Endothelial cell of umbilical vein (primary cell): ENCODE data around the gene CNPPD1.

Source experiments
- EZH2 ChIP-seq: IDR thresholded peaks from 2 replicates; pipeline ENCODE4 v1.6.1; 2012; ENCODE audit warnings: borderline replicate concordance, low read depth, mild to moderate bottlenecking, moderate library complexity, low read length, inconsistent platforms; ENCODE audit not compliant: severe bottlenecking
- FOS ChIP-seq: IDR thresholded peaks from 2 replicates; pipeline ENCODE4 v1.6.1; 2011; ENCODE audit warnings: mild to moderate bottlenecking, low read length, moderate library complexity, borderline replicate concordance; ENCODE audit not compliant: insufficient read depth
- JUN ChIP-seq: IDR thresholded peaks from 2 replicates; pipeline ENCODE4 v1.6.1; 2011; ENCODE audit warnings: borderline replicate concordance, low read depth; ENCODE audit not compliant: insufficient read length, insufficient read depth
- POLR2A ChIP-seq: IDR thresholded peaks from 2 replicates; pipeline ENCODE4 v1.6.1; 2012; ENCODE audit warnings: low read depth, mild to moderate bottlenecking, control low read depth, low read length
- POLR2AphosphoS5 ChIP-seq: IDR thresholded peaks from 2 replicates; pipeline ENCODE4 v1.6.1; 2012; ENCODE audit warnings: low read depth, mild to moderate bottlenecking, control low read depth, low read length, moderate library complexity; ENCODE audit not compliant: insufficient read depth
- TF ChIP-seq, protein P1 (sequence below), 2 donors: IDR thresholded peaks; 1 replicate in 1 of 2; 2 replicates in 1 of 2; pipeline ENCODE4 v1.5.1; 2011; ENCODE audit warnings: low read length in 2 of 2, mild to moderate bottlenecking in 2 of 2, moderate library complexity in 2 of 2, control low read depth in 1 of 2, inconsistent platforms in 1 of 2, low read depth in 1 of 2; ENCODE audit not compliant: insufficient read depth in 1 of 2; ENCODE audit errors: extremely low read depth in 1 of 2
- TF ChIP-seq, protein P2 (sequence below): IDR thresholded peaks from 2 replicates; pipeline ENCODE4 v1.6.1; 2011; ENCODE audit not compliant: insufficient read depth, insufficient read length

DNA sequence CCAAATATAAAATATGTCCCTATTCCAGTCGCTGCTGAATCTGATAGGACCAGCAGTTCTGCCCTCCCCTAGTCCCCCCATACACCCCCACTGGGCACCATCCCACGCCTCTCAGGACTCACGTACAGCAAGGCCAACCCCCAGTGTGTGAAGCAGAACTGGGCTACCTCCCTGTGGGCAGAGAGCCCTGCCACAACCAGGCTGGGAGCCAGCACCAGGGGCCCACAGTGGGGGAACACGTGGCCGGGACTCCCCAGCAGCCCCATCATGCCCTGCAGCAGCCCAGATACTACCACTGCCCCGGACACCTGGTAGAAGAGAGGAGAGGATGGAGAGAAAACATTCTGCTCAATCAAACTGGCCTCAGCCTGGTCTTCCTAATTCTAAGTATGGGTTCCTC, 8.2 kb downstream of the CNPPD1 start:
- TF ChIP-seq POLR2A = no peak
- TF ChIP-seq, protein P1, sequence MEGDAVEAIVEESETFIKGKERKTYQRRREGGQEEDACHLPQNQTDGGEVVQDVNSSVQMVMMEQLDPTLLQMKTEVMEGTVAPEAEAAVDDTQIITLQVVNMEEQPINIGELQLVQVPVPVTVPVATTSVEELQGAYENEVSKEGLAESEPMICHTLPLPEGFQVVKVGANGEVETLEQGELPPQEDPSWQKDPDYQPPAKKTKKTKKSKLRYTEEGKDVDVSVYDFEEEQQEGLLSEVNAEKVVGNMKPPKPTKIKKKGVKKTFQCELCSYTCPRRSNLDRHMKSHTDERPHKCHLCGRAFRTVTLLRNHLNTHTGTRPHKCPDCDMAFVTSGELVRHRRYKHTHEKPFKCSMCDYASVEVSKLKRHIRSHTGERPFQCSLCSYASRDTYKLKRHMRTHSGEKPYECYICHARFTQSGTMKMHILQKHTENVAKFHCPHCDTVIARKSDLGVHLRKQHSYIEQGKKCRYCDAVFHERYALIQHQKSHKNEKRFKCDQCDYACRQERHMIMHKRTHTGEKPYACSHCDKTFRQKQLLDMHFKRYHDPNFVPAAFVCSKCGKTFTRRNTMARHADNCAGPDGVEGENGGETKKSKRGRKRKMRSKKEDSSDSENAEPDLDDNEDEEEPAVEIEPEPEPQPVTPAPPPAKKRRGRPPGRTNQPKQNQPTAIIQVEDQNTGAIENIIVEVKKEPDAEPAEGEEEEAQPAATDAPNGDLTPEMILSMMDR (IDR thresholded peaks at IDR 0.05; ENCODE audit: extremely low read depth in 1 of 2, insufficient read depth in 1 of 2, low read depth in 1 of 2, low read length in 2 of 2) = no peak
- TF ChIP-seq POLR2AphosphoS5 = no peak
- no peak for TF ChIP-seq EZH2
- TF ChIP-seq JUN = no peak
- TF ChIP-seq, protein P2, sequence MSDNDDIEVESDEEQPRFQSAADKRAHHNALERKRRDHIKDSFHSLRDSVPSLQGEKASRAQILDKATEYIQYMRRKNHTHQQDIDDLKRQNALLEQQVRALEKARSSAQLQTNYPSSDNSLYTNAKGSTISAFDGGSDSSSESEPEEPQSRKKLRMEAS = no peak
- TF ChIP-seq FOS = no peak
